Transverse colon (tissue), 4 donors: Measurements from ENCODE around the gene TP53AIP1. TPM values are rescaled to one million over a fixed set of nuclear protein-coding genes. Genes with fewer than 3 reads are reported as not detected.

Source experiments
- DNase-seq: peaks from one replicate; pipeline ENCODE4 v3.0.0-alpha.2; 2019
- H3K27ac ChIP-seq, 4 donors: fragments of 200-600 bp; sonication (generic); 2 replicates each; pipeline ENCODE4 v1.5.1; 2016 to 2018; ENCODE audit warnings: inconsistent platforms in 4 of 4
- H3K27me3 ChIP-seq: fragments of 200-600 bp; sonication (generic); 2 replicates; pipeline ENCODE4 v1.5.1; 2017; ENCODE audit warnings: inconsistent platforms
- H3K36me3 ChIP-seq, 4 donors: fragments of 200-600 bp; sonication (generic); 2 replicates each; pipeline ENCODE4 v1.5.1; 2017 to 2019; ENCODE audit warnings: inconsistent platforms in 4 of 4
- H3K4me1 ChIP-seq, 4 donors: fragments of 200-600 bp; sonication (generic); 2 replicates each; pipeline ENCODE4 v1.5.1; 2017 to 2020; ENCODE audit warnings: inconsistent platforms in 4 of 4
- H3K4me3 ChIP-seq, 4 donors: fragments of 200-600 bp; sonication (generic); 1 replicate in 1 of 4; 2 replicates in 3 of 4; pipeline versions ENCODE4 v1.5.1 to v1.6.1; 2017 to 2019; ENCODE audit warnings: inconsistent platforms in 4 of 4
- H3K9me3 ChIP-seq, 2 donors: fragments of 200-600 bp; sonication (generic); 2 replicates each; pipeline ENCODE4 v1.5.1; 2017 to 2019; ENCODE audit warnings: inconsistent platforms in 2 of 2
- CTCF ChIP-seq, 5 experiments: fragments of 200-600 bp in 3 of 5; fragments of 450-650 bp in 2 of 5; sonication (generic) in 3 of 5; IDR thresholded peaks; 1 replicate in 2 of 5; 2 replicates in 3 of 5; pipeline ENCODE4 v1.5.1; 2016 to 2017; ENCODE audit warnings: antibody characterized with exemption in 5 of 5, inconsistent platforms in 3 of 5, mild to moderate bottlenecking in 2 of 5, moderate library complexity in 1 of 5
- EP300 ChIP-seq: sonication (generic); formaldehyde crosslinking; IDR thresholded peaks from one replicate; pipeline ENCODE4 v1.6.1; 2017; ENCODE audit warnings: antibody characterized with exemption, low read depth
- POLR2A ChIP-seq: fragments of 450-650 bp; IDR thresholded peaks from one replicate; pipeline ENCODE4 v1.6.1; 2016; ENCODE audit warnings: antibody characterized with exemption, mild to moderate bottlenecking, moderate library complexity
- POLR2AphosphoS5 ChIP-seq, 3 donors: sonication (generic); formaldehyde crosslinking; IDR thresholded peaks; one replicate each; pipeline ENCODE4 v1.6.1; 2016; ENCODE audit warnings: antibody characterized with exemption in 3 of 3
- WGBS, 2 donors: methylation state at CpG; one replicate each; pipeline ENCODE4 v1.1.5; 2018; ENCODE audit warnings: low coverage in 1 of 2; 5-methylcytosine and 5-hydroxymethylcytosine counted together
- in situ Hi-C, 4 donors: fragments of 200-750 bp; cut with MboI; loops; one replicate each; pipeline versions ENCODE4 v1.15.0 to v1.15.1; 2017; ENCODE audit warnings: low sequenced_read_pairs in 3 of 4, low pct_ligation_motif_present in 1 of 4, low pct_unique_long_range_greater_than_20kb in 1 of 4
- intact Hi-C: fragments of 100-400 bp; cut with DNase I; formaldehyde crosslinking; loops from one replicate; pipeline ENCODE4 v1.15.1; 2023; ENCODE audit warnings: low total_unique reads
- total RNA-seq, 4 donors: library from RNA; depleted of rRNA; stranded (reverse); fragments of >200 nt; gene quantifications; one replicate each; pipeline ENCODE4 v1.1.0, GENCODE V29; 2016

The TP53AIP1 gene
- total RNA-seq, 4 donors from 2014 or later, result 0.20 to 0.48 (median 0.41) TPM; not detected in 1

GRCh38 chr11:128949791-128950454 is 7.3 kb upstream of the TP53AIP1 start:
- in situ Hi-C loops, result loop anchor here (5.0 to 10.0 kb wide), 2 partner anchors 63 to 65 kb away; no protein-coding TSS in a partner anchor

GRCh38 chr11:128948583-128948982 is 5.9 kb upstream of the TP53AIP1 start:
- 64 to 74% methylated on average over 2 to 3 of the region's 3 CpGs for WGBS, 2 donors
- Histone ChIP-seq H3K36me3 (no peaks in the 10 kb centered on the region), H3K9me3 (no peaks in the 10 kb centered on the region), H3K4me1 (peaks cover 0 to 4% (median 0%) of the 10 kb centered on the region in 4 donors), H3K4me3 (no peak overlapping the region), H3K27ac (no peak overlapping the region), H3K27me3 (no peaks in the 10 kb centered on the region)
- intact Hi-C loops, result no loop called here
- no peak for DNase-seq
- no peak for TF ChIP-seq POLR2A
- TF ChIP-seq EP300, result no peak
- no peak for TF ChIP-seq POLR2AphosphoS5 (IDR thresholded peaks at IDR 0.05)
- no peak for TF ChIP-seq CTCF (IDR thresholded peaks at IDR 0.05)
- in situ Hi-C loops, result no loop called here

More at GRCh38 chr11:128949791-128950454, 7.3 kb upstream of the TP53AIP1 start:
- H3K36me3 ChIP-seq, result no peaks in the 10 kb centered on the region
- DNase-seq, result no peak
- H3K4me3 ChIP-seq, result no peak overlapping the region
- 49 to 51% methylated on average over 10 to 13 of the region's 13 CpGs for WGBS, 2 donors
- no peak overlapping the region for H3K27ac ChIP-seq
- H3K27me3 ChIP-seq, result no peaks in the 10 kb centered on the region
- intact Hi-C loops, result no loop called here
- peaks cover 0 to 4% (median 0%) of the 10 kb centered on the region in 4 donors for H3K4me1 ChIP-seq
- H3K9me3 ChIP-seq, result no peaks in the 10 kb centered on the region
- no peak for TF ChIP-seq POLR2A
- no peak for TF ChIP-seq POLR2AphosphoS5 (IDR thresholded peaks at IDR 0.05)
- TF ChIP-seq CTCF (IDR thresholded peaks at IDR 0.05), result no peak
- TF ChIP-seq EP300, result no peak

GRCh38 chr11:128947773-128948172 is 5.1 kb upstream of the TP53AIP1 start:
- WGBS, 2 donors, result 69 to 89% methylated on average over 2 of the region's 2 CpGs
- H3K27ac ChIP-seq, result no peak overlapping the region
- in situ Hi-C loops, result no loop called here

GRCh38 chr11:128946648-128947047 is 4.0 kb upstream of the TP53AIP1 start:
- no peak overlapping the region for H3K27ac ChIP-seq
- in situ Hi-C loops (no loop called here), intact Hi-C loops (no loop called here)
- no peaks in the 10 kb centered on the region for H3K9me3 ChIP-seq
- no peak overlapping the region for H3K4me3 ChIP-seq
- no peak for DNase-seq
- peaks cover 0 to 4% (median 0%) of the 10 kb centered on the region in 4 donors for H3K4me1 ChIP-seq
- TF ChIP-seq EP300, result no peak
- no peak for TF ChIP-seq POLR2AphosphoS5 (IDR thresholded peaks at IDR 0.05)
- TF ChIP-seq CTCF (IDR thresholded peaks at IDR 0.05), result no peak
- no peak for TF ChIP-seq POLR2A
- no peaks in the 10 kb centered on the region for H3K27me3 ChIP-seq
- H3K36me3 ChIP-seq, result no peaks in the 10 kb centered on the region
- WGBS, 2 donors, result 33 to 52% methylated on average over 2 of the region's 2 CpGs

More at GRCh38 chr11:128947773-128948172, 5.1 kb upstream of the TP53AIP1 start:
- DNase-seq, result no peak
- H3K36me3 ChIP-seq, result no peaks in the 10 kb centered on the region
- H3K4me3 ChIP-seq, result no peak overlapping the region
- TF ChIP-seq POLR2A (no peak), POLR2AphosphoS5 (IDR thresholded peaks at IDR 0.05) (no peak), CTCF (IDR thresholded peaks at IDR 0.05) (no peak), EP300 (no peak)
- intact Hi-C loops, result no loop called here
- peaks cover 0 to 4% (median 0%) of the 10 kb centered on the region in 4 donors for H3K4me1 ChIP-seq
- H3K27me3 ChIP-seq, result no peaks in the 10 kb centered on the region
- H3K9me3 ChIP-seq, result no peaks in the 10 kb centered on the region
